Renal cortical epithelial cell (primary cell): ENCODE data around the gene NOX3. TPM values are rescaled to one million over a fixed set of nuclear protein-coding genes. Genes with fewer than 3 reads are reported as not detected.

Experiments
- DNase-seq: peaks from one replicate; pipeline ENCODE4 v3.0.0-alpha.2; 2011; ENCODE audit warnings: low read depth
- total RNA-seq: library from RNA; depleted of rRNA; stranded (reverse); fragments of >200 nt; gene quantifications from 2 replicates; pipeline ENCODE4 v1.2.3, GENCODE V29; 2014

Gene NOX3
- total RNA-seq, 1 donor from 2014 or later = not detected

GRCh38 chr6:155434096-155434495 lies 21.5 kb downstream of the NOX3 start:
- no peak for DNase-seq

- no peak for DNase-seq
Observed at GRCh38 chr6:155432293-155432692, 23.3 kb downstream of the NOX3 start.

GRCh38 chr6:155429321-155429893 lies 26.2 kb downstream of the NOX3 start:
- no peak for DNase-seq

- DNase-seq = no peak
Observed at GRCh38 chr6:155426408-155426945, 29.2 kb downstream of the NOX3 start.

GRCh38 chr6:155424181-155424580 lies 31.5 kb downstream of the NOX3 start:
- DNase-seq = no peak

GRCh38 chr6:155422635-155423034 lies 33.0 kb downstream of the NOX3 start:
- DNase-seq = no peak

- DNase-seq = no peak
Observed at GRCh38 chr6:155420492-155420891, 35.1 kb downstream of the NOX3 start.

- no peak for DNase-seq
Observed at GRCh38 chr6:155419161-155419560, 36.5 kb downstream of the NOX3 start.

GRCh38 chr6:155418017-155418761 lies 37.5 kb downstream of the NOX3 start:
- peak; percentile 66 for DNase-seq

GRCh38 chr6:155417454-155417853 lies 38.2 kb downstream of the NOX3 start:
- DNase-seq = no peak

GRCh38 chr6:155415953-155416352 lies 39.7 kb downstream of the NOX3 start:
- no peak for DNase-seq

GRCh38 chr6:155414049-155414448 lies 41.6 kb downstream of the NOX3 start:
- no peak for DNase-seq

GRCh38 chr6:155412335-155412734 lies 43.3 kb downstream of the NOX3 start:
- DNase-seq = peak; percentile 24

GRCh38 chr6:155411154-155412052 lies 44.2 kb downstream of the NOX3 start:
- DNase-seq = no peak

GRCh38 chr6:155409391-155409790 lies 46.2 kb downstream of the NOX3 start:
- no peak for DNase-seq

- DNase-seq = no peak
Observed at GRCh38 chr6:155408981-155409380, 46.7 kb downstream of the NOX3 start.

GRCh38 chr6:155408231-155408630 lies 47.4 kb downstream of the NOX3 start:
- no peak for DNase-seq

- no peak for DNase-seq
Observed at GRCh38 chr6:155406801-155407200, 48.8 kb downstream of the NOX3 start.

- DNase-seq = peak; percentile 11
Observed at GRCh38 chr6:155404937-155405336, 50.7 kb downstream of the NOX3 start.

- no peak for DNase-seq
Observed at GRCh38 chr6:155402656-155403304, 52.9 kb downstream of the NOX3 start.

- peak; percentile 23 for DNase-seq
Observed at GRCh38 chr6:155400654-155400965, 55.0 kb downstream of the NOX3 start.
